Measurements from ENCODE around the gene CTBP2.

Gene CTBP2

DNA sequence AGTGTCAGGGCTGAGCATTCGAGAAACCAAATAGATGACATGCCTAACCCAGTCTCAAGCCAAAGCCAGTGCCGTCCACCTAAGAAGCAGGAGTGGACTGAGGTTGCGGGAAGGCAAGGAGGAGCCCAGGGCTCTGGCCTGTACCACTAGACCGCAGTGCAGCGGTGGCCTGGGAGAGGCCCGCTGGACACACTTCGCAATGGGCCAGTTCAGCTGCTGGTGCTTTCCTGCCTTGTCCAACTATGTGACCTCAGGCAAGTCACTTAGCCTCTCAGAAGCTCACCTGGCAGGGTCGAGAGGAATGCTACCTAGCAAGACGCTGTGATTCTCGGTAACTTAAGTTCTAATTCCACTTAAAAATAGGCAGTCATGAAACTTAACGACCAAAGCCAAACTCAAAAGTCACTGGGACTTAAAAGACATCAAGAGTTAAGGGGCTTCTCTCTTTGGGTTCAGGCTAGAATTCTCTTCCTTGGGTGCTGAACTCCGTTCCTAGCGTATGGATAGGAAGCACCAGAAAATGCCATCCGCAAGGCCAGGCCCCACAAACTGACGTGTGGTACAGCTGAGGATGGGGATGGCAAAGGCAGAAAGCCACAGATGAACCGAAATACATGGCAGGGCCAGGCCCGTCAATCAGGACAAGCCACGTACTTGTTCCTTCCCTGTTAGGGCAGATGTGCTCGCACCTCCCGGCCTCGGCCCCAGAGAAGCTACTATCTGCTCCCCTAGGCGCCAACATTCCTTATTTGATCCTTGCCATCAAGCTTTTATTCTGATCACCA, 34.2 kb downstream of the CTBP2 start:
- TF ChIP-seq, protein P1, sequence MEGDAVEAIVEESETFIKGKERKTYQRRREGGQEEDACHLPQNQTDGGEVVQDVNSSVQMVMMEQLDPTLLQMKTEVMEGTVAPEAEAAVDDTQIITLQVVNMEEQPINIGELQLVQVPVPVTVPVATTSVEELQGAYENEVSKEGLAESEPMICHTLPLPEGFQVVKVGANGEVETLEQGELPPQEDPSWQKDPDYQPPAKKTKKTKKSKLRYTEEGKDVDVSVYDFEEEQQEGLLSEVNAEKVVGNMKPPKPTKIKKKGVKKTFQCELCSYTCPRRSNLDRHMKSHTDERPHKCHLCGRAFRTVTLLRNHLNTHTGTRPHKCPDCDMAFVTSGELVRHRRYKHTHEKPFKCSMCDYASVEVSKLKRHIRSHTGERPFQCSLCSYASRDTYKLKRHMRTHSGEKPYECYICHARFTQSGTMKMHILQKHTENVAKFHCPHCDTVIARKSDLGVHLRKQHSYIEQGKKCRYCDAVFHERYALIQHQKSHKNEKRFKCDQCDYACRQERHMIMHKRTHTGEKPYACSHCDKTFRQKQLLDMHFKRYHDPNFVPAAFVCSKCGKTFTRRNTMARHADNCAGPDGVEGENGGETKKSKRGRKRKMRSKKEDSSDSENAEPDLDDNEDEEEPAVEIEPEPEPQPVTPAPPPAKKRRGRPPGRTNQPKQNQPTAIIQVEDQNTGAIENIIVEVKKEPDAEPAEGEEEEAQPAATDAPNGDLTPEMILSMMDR (IDR thresholded peaks at IDR 0.05): no peak
- DNase-seq (ENCODE audit: low spot score): no peak

DNA sequence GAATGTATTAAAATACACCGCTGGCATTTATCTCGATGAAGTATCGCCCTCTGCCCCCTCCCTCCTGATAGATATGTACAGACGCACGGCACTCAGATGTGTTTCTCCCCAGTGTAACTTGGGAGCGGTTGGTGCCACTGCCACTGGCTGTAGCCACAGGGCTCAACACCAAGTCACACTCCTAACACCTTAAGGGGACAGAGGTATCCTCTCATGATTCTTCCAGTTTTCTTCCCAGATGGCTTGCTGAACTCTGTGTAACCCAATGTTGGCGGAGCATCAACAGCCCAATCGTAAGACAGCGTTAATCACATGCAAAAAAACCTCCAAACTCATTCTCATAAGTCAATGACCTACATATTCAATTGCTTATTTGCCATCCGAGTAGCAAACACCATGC, 35.5 kb downstream of the CTBP2 start:
- no peak for DNase-seq (ENCODE audit: low spot score)
- no peak overlapping the region for H3K4me3 ChIP-seq
- TF ChIP-seq, protein P1 (IDR thresholded peaks at IDR 0.05): no peak
- H3K27ac ChIP-seq: no peak overlapping the region

More for the DNA sequence above, 34.2 kb downstream of the CTBP2 start:
- Histone ChIP-seq H3K27ac (no peak overlapping the region), H3K4me3 (no peak overlapping the region)

DNA sequence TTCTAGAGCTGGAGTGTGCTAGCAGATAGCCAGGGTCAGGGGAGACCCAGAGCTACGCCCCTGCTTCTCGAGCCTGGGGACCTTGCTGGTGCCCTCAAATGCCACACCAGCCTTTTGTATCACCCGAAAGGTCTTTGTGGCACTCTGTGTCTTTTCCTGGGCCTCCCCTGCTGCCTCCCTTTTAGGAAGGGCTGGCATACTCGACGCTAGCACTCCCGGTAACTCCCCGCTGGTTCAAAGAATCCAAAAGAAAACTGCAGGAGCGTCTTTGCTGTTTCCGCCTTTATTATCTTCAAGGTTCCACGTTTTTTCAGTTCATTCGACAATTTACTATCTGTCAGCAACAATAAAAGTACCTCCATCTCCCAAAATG, 36.3 kb downstream of the CTBP2 start:
- TF ChIP-seq, protein P1 (IDR thresholded peaks at IDR 0.05): no peak
- peak overlapping the region; percentile 59 for H3K4me3 ChIP-seq
- peak overlapping the region; percentile 80 to 87 for H3K27ac ChIP-seq
- no peak for DNase-seq (ENCODE audit: low spot score)

DNA sequence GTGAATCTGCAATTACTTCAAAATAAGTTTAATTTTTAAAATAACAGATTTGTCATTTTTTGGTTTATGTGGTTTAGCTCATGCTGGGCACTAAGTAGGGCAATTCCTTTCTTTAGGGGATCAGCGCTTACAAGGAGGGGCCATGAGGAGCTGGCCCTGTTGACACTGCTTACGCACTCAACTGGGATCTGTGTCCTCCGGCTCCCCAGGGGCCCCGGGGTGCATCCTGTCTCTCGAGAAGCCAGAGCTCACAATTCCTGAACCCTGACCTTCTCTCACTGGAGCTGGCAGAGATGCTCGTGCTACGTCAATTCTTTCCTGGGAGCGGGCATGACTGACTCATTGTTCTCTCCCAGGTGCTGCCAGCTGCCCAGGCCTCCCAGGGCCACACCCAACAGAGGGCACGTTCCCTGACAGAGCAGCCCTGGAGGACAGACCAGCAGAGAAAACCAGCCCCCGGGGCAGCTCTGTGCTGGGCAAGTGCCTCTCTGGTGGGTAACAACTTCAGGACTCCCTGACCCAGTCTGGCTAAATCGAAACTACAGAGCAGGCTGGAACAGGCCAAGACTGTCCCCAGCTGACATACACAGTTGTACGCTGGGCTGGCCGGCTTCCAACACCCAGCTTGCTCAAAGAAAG, 36.8 kb downstream of the CTBP2 start:
- TF ChIP-seq, protein P1 (IDR thresholded peaks at IDR 0.05): no peak
- peak; percentile 92 for DNase-seq (ENCODE audit: low spot score)
- peak overlapping the region; percentile 59 for H3K4me3 ChIP-seq
- H3K27ac ChIP-seq: peak overlapping the region; percentile 80 to 87

DNA sequence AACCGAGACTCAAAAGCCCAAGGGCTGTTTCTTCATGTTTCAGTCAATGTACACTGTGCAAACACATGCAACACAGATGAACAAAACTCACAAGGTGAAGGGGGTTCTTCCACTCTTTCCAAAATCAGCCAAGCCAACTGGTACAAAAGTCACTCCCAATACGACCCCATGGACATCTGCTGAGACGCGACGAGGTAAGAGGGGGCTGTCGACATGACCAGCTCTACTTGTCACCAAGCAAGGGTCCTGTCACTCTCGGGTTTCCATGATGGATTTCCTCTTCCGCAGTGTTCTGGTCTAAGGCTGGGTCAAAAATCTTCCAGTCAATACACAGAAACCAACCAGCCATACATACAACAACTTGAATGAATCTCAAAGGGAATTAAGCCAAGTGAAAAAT, 37.8 kb downstream of the CTBP2 start:
- no peak for DNase-seq (ENCODE audit: low spot score)
- TF ChIP-seq, protein P1 (IDR thresholded peaks at IDR 0.05): no peak
- Histone ChIP-seq H3K27ac (peak overlapping the region; percentile 80 to 87), H3K4me3 (no peak overlapping the region)

DNA sequence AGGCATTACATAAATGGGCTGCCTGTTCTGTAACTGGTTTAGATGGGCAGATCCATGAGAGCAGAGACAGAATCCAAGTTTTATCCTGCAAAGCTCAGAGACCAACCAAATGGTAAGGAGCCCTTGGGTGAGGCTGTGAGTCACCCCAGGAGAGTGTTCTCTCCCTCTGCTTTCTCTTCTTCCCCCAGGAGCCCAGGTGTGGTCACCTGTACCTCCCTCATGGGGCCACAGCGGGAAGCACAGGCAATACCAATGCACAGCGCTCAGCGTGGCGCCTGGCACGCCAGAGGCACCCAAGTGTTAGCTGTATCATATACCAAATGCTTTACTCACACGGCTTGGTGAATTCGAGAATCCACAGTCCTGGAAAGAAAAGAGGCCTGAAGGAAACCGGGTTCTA, 39.4 kb downstream of the CTBP2 start:
- no peak overlapping the region for H3K27ac ChIP-seq

More for the DNA sequence above, 39.4 kb downstream of the CTBP2 start:
- H3K4me3 ChIP-seq: no peak overlapping the region
- TF ChIP-seq, protein P1 (IDR thresholded peaks at IDR 0.05): no peak
- no peak for DNase-seq (ENCODE audit: low spot score)

All from coronary artery (tissue), 2 donors.